KOPT-K1 (cell line): ENCODE measurements around the gene B3GNT4.
"Not testable (repeated sequence)": the region's sequence is repeated elsewhere in the genome, so short reads cannot be mapped to it uniquely, and the experiment has no call there.

Source experiments
- H3K27ac ChIP-seq: fragments of 200-600 bp; sonication (generic); 2 replicates; pipeline ENCODE4 v1.5.1; 2016; ENCODE audit warnings: antibody characterized with exemption, mild to moderate bottlenecking, low read depth, low read length; ENCODE audit not compliant: poor library complexity, severe bottlenecking
- H3K36me3 ChIP-seq: fragments of 200-600 bp; sonication (generic); 2 replicates; pipeline ENCODE4 v1.5.1; 2017; ENCODE audit warnings: antibody characterized with exemption, mild to moderate bottlenecking, low read length, moderate library complexity; ENCODE audit not compliant: insufficient read depth
- H3K9me3 ChIP-seq: fragments of 200-600 bp; sonication (generic); 2 replicates; pipeline ENCODE4 v1.5.1; 2017; ENCODE audit warnings: antibody characterized with exemption, low read length, mild to moderate bottlenecking; ENCODE audit not compliant: insufficient read depth, poor library complexity, severe bottlenecking

Gene B3GNT4

DNA sequence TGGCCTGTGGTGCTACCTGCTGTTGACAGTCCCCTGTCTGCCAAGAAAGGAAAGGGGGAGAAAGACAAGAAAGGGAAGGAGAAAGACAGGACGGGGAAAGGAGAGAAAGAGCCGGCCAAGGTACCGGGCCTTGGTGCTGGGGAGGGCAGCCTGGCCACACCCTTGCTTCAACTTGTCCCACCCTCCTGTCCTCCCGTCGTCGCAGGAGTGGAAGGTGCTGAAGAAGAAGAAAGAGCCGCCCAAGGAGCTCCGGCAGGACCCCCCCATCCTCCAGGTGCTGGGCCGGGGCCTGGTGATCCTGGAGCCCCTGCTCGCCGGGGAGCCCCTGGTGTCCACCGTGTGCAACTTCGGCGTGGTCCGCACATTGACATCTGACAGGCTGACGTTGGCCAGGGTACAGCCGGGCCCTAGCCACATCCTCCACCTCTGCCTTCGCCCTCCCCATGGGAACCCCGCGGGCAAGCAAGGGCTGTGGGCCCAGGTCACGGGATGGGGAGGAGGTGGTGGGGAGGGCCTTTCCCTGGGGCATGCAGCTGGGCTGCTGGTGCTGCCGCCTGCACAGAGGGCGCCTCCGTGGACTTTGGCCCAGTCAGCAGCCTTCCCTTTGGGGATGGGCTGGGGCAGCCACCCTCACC is 2.9 kb upstream of the B3GNT4 start:
- Histone ChIP-seq H3K27ac (no peak overlapping the region), H3K9me3 (peaks cover 4% of the 10 kb centered on the region), H3K36me3 (peaks cover under 1% of the 10 kb centered on the region; the same call in 1 of the 2 replicates)

DNA sequence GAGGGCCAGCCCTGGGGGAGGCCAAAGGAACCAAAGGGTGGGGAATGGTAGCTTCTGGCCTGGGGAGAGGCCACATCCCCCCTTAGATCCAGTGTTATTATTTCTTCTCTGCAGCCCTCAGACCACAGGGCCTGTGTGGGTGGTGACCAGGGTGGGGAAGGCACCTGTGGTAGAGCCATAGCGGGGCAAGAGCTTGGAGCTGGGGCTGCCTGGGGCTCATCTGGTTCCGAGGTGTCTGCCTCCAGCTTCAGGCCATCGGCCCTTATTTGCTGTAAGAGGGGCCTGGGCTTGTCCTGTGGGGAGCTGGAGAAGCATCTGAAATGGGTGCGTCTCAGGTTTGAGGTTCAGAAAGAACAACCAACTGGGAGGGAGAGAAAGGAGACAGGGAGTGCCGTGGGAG is 2.1 kb upstream of the B3GNT4 start:
- Histone ChIP-seq H3K36me3 (peaks cover 8% of the 10 kb centered on the region; the same call in 1 of the 2 replicates), H3K9me3 (no peaks in the 10 kb centered on the region), H3K27ac (no peak overlapping the region)

DNA sequence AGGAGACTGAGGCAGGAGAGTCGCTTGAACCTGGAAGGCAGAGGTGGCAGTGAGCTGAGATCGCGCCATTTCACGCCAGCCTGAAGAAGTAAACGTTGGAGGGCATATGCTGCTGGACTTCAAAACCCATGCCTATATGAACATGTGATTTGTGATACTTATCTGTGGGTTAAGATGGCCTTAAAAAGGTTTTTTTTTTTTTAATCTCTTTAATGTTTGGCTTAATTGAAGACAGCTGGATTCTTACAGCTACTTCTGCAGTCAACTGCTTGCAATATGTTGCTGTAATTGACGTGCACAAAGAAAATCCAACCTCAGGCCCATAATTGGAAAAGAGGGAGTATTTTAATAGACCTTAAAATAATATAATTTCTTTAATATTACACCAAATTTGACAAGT is 1.5 kb upstream of the B3GNT4 start:
- peaks cover 14% of the 10 kb centered on the region; the same call in 1 of the 2 replicates for H3K36me3 ChIP-seq
- H3K9me3 ChIP-seq = no peaks in the 10 kb centered on the region
- H3K27ac ChIP-seq = no peak overlapping the region

DNA sequence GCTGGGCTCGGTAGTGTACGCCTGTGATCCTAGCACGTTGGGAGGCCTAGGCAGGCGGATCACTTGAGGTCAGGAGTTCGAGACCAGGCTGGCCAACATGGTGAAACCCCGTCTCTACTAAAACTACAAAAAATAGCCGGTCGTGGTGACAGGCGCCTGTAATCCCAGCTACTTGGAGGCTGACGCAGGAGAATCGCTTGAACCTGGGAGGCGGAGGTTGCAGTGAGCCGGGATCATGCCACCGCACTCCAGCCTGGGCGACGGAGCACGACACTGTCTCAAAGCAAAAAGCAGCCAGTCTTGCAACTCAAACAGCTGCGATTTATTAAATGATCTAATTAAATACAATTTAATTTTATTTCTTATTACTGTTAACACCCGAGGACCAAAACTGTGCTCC is 698 bp upstream of the B3GNT4 start:
- H3K9me3 ChIP-seq, H3K27ac ChIP-seq: not testable (repeated sequence)
- H3K36me3 ChIP-seq = peaks cover 22% of the 10 kb centered on the region

DNA sequence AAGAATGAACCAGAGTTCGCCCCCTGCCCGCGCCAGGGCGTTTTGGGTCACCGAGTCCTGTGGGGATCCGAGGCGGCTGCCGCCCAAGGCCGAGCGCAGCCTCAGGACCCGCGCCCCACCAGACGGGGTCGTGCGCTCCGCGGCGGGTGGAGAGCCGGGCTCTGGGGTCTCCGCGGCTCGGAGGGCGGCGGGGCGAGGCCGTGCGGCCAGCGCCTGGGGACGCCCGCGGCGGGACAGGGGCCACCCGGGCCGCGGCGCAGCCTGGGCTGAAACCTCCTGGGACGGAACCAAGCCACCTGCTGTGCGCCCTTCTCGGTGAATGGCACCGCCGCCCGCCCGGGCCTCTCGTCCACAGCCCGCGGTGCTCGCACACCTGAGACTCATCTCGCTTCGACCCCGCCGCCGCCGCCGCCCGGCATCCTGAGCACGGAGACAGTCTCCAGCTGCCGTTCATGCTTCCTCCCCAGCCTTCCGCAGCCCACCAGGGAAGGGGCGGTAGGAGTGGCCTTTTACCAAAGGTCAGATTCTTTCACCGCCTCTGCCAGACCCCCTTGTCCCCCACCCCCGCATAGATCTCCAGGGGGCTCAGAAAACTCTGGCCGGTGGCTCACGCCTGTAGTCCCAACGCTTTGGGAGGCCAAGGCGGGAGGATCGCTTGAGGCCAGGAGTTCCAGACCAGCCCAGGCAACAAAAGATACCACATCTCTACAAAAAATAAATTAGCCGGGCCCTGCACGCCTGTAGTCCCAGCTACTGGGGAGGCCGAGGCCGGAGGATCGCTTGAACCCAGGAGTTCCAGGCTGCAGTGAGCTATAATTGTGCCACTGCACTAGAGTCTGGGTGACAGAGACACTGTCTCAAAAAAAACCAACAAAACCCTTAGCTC is 901 bp downstream of the B3GNT4 start:
- peaks cover 38% of the 10 kb centered on the region for H3K36me3 ChIP-seq
- no peak overlapping the region for H3K27ac ChIP-seq
- H3K9me3 ChIP-seq = no peaks in the 10 kb centered on the region

- peaks cover 47% of the 10 kb centered on the region for H3K36me3 ChIP-seq
- H3K27ac ChIP-seq = no peak overlapping the region
- H3K9me3 ChIP-seq = no peaks in the 10 kb centered on the region
These were observed 1.8 kb downstream of the B3GNT4 start for GRCh38 chr12:122205053-122205925.

GRCh38 chr12:122206111-122206881 is 2.8 kb downstream of the B3GNT4 start:
- no peaks in the 10 kb centered on the region for H3K9me3 ChIP-seq
- H3K27ac ChIP-seq = no peak overlapping the region
- H3K36me3 ChIP-seq = peaks cover 57% of the 10 kb centered on the region

- H3K36me3 ChIP-seq = peaks cover 64% of the 10 kb centered on the region
- no peak overlapping the region for H3K27ac ChIP-seq
- no peaks in the 10 kb centered on the region for H3K9me3 ChIP-seq
These were observed 3.5 kb downstream of the B3GNT4 start for GRCh38 chr12:122206976-122207375.

- no peak overlapping the region for H3K27ac ChIP-seq
- no peaks in the 10 kb centered on the region for H3K9me3 ChIP-seq
- peaks cover 68% of the 10 kb centered on the region for H3K36me3 ChIP-seq
These were observed 3.9 kb downstream of the B3GNT4 start for GRCh38 chr12:122207391-122207790.

DNA sequence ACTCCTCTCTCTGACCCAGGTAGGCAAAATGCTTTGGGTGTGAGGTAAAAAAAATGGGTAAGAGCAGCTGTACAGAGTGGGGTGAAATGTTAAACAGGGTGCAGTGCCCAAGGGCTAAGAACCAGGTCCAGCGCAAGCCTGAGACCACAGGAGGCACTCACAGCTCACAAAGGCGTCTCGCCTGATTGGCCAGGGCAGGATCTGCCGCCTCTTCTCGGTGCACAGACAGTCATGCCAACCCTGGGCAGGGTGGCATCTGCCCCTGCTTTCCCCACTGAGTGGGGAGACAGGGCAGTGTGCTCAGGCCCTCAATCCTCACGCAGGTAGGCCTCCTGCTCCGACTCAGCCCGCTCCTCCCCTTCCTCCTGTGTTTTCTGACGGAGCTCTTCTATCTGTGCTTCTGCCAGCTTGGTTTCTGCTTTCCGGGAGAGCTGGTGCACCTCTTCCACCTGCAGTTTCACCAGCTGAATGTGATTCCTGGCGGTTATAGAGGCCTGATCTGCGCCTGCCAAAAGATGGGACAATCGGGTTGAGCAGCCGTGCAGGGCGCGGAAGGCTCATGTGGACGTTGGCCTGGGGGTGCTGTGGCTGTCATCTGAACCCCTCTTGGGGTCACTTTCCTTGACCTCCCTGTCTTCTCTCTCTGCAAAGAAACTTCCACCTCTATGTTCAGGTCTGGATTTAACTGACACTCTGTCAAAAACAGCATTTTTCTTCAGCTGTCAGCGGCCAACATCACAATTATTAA is 4.7 kb downstream of the B3GNT4 start:
- no peak overlapping the region for H3K27ac ChIP-seq
- peaks cover 77% of the 10 kb centered on the region for H3K36me3 ChIP-seq
- H3K9me3 ChIP-seq = no peaks in the 10 kb centered on the region

GRCh38 chr12:122215771-122216170 is 12.3 kb downstream of the B3GNT4 start:
- Histone ChIP-seq H3K9me3 (no peaks in the 10 kb centered on the region), H3K27ac (no peak overlapping the region), H3K36me3 (peaks cover 98% of the 10 kb centered on the region)

DNA sequence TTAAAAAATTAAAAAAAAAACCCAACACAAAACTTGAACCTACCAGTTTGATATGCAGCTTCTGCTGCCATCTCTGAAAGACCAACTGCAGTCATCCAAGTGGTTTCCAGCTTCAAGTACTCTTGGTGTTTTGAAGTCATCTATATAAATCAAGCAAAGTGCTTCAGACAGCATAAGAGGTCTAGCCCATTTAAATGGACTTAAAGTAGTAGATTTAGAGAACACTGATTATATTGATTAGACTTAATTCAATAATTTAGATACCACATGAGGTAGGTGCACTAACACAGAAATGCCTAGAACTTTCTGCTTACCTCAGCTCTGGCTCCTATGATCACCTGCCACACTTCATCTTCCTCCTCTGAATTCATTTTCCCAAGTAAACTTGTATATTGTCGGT is 12.9 kb downstream of the B3GNT4 start:
- H3K36me3 ChIP-seq = peaks cover 98% of the 10 kb centered on the region
- H3K27ac ChIP-seq = no peak overlapping the region
- no peaks in the 10 kb centered on the region for H3K9me3 ChIP-seq

DNA sequence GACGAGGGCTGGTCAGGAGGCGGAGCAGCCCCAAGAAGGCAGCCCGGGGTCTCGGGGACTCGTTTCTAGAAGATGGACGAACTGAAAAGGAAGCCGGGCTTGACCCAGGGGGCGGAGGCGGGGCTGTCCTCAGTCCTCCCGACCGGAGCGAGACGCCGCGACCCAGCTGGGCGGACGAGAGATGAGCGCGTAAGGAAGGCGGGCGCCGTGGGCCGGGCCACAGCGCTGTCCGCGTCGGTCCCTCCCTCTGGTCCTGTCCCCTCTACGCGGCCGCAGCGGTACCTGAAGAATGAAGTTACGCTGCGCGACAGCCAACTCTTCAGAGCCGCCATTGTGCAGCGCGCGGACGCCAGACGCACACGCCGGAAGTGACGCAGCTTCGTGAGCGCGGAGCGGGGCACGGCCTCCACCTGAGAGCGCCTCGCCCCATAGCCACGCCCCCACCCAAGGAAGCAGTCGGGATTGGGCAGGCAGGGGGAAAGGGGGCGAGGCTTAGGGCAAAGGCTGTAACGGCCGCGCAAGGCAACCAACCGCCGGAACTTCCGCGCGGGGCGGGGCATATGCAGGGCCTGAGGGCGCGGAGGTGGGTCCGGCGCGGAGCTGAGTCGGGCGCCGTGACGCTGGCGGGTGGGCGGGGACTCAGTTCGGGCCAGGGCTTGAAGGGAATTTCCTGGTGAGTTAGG is 22.3 kb downstream of the B3GNT4 start, which contains the start of gene DIABLO:
DIABLO (minus strand) TSS at position 370 of the 683 bp plus-strand sequence; CDS start at position 332, 38 bp downstream.
- Histone ChIP-seq H3K9me3 (no peaks in the 10 kb centered on the region), H3K27ac (peak within 1 kb of the TSS; percentile 78), H3K36me3 (peaks cover 53% of the 10 kb centered on the region)
